DND-41 (cell line): ENCODE results near the gene CD19.

Experiments
- ATAC-seq: fragments of 200-7000 bp; cut with Tn5 transposase; 3 replicates; pipeline ENCODE4 v1.9.1; 2021; ENCODE audit warnings: low read depth; ENCODE audit not compliant: insufficient read depth
- DNase-seq: peaks from one replicate; pipeline ENCODE4 v3.0.0-alpha.2; 2020
- H2AFZ ChIP-seq: 2 replicates; pipeline ENCODE4 v1.6.0; 2012; ENCODE audit warnings: low read depth, low read length
- H3K27ac ChIP-seq: 2 replicates; pipeline ENCODE4 v1.5.1; 2012; ENCODE audit warnings: low read length, inconsistent platforms
- H3K27me3 ChIP-seq: fragments of 200-600 bp; sonication (generic); 2 replicates; pipeline ENCODE4 v1.6.0; 2012; ENCODE audit warnings: low read length, mild to moderate bottlenecking, inconsistent platforms; ENCODE audit not compliant: insufficient read depth, poor library complexity
- H3K36me3 ChIP-seq: 2 replicates; pipeline ENCODE4 v1.5.1; 2012; ENCODE audit warnings: low read length, inconsistent platforms; ENCODE audit not compliant: insufficient read depth
- H3K4me1 ChIP-seq: 2 replicates; pipeline ENCODE4 v1.5.1; 2012; ENCODE audit warnings: mild to moderate bottlenecking, low read length; ENCODE audit not compliant: insufficient read depth
- H3K4me2 ChIP-seq: 2 replicates; pipeline ENCODE4 v1.6.0; 2012; ENCODE audit warnings: mild to moderate bottlenecking, moderate library complexity, low read length, inconsistent platforms; ENCODE audit not compliant: insufficient read depth
- H3K4me3 ChIP-seq, 2 experiments: fragments of 200-600 bp in 1 of 2; shearing (Covaris generic) in 1 of 2; 2 replicates each; pipeline ENCODE4 v1.5.1; 2012 to 2016; ENCODE audit warnings: inconsistent platforms in 2 of 2, low read length in 2 of 2, mild to moderate bottlenecking in 2 of 2, low read depth in 1 of 2, moderate library complexity in 1 of 2
- H3K79me2 ChIP-seq: 2 replicates; pipeline ENCODE4 v1.6.0; 2012; ENCODE audit warnings: low read length, inconsistent platforms; ENCODE audit not compliant: insufficient read depth
- H3K9ac ChIP-seq: 2 replicates; pipeline ENCODE4 v1.6.0; 2012; ENCODE audit warnings: low read depth, mild to moderate bottlenecking, inconsistent platforms, low read length, moderate library complexity
- H3K9me3 ChIP-seq: 2 replicates; pipeline ENCODE4 v1.5.1; 2012; ENCODE audit warnings: low read length, moderate library complexity, mild to moderate bottlenecking, inconsistent platforms; ENCODE audit not compliant: insufficient read depth, severe bottlenecking
- H4K20me1 ChIP-seq: 2 replicates; pipeline ENCODE4 v1.6.0; 2012; ENCODE audit warnings: low read length; ENCODE audit not compliant: insufficient read depth
- EZH2 ChIP-seq: IDR thresholded peaks from 3 replicates; pipeline ENCODE4 v1.6.1; 2012; ENCODE audit warnings: borderline replicate concordance, low read depth, mild to moderate bottlenecking, moderate library complexity, low read length, inconsistent platforms; ENCODE audit not compliant: severe bottlenecking
- TF ChIP-seq, protein P1 (sequence below): IDR thresholded peaks from 2 replicates; pipeline ENCODE4 v1.5.1; 2012; ENCODE audit warnings: borderline replicate concordance, low read length, moderate library complexity, mild to moderate bottlenecking; ENCODE audit not compliant: poor library complexity, severe bottlenecking; ENCODE audit errors: extremely low read depth

CD19 gene

DNA sequence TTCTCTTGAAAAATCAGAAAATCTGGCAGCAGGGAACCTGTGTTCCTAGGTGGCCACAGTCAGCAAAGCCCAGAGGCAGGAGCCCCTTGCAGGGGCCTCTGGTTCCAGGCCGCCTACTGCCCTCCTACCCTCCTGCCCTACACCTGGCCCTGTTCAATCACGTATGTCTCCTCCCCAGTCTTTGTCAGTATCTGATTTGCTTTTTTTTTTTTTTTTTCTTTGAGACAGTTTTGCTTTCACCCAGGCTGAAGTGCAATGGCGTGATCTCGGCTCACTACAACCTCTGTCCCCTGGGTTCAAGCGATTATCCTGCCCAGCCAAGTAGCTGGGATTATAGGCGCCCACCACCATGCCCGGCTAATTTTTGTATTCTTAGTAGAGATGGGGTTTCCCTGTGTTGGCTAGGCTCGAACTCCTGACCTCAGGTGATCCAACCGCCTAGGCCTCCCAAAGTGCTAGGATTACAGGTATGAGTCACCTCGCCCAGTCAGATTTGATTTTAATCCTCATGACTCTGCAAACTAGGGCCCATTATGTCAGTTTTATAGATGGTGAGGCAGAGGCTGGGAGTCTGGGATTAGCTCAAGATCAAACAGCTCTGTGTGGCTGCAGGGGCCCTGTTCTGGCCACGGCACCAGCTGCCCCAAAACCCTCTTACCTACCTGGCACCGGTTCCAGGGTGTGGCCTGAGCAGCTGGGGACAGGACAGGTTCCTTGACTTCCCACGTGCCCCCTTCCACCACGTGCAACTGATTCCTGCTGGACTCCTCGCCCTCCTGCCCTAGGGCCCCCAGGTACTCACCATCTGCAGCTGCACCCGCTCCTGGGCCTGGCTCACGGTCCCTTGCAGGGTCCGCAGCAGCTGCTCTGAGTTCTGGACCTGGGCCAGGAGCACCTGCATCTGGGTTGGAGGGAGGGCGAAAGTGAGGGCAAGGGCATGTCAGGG is 21.4 kb upstream of the CD19 start:
- no peak for DNase-seq
- no peak overlapping the region for H2AFZ ChIP-seq
- H3K27me3 ChIP-seq: no peaks in the 10 kb centered on the region
- no peaks in the 10 kb centered on the region for H3K9me3 ChIP-seq
- H3K36me3 ChIP-seq: peaks cover 40% of the 10 kb centered on the region
- no peaks in the 10 kb centered on the region for H4K20me1 ChIP-seq
- TF ChIP-seq EZH2: no peak
- TF ChIP-seq, protein P1, sequence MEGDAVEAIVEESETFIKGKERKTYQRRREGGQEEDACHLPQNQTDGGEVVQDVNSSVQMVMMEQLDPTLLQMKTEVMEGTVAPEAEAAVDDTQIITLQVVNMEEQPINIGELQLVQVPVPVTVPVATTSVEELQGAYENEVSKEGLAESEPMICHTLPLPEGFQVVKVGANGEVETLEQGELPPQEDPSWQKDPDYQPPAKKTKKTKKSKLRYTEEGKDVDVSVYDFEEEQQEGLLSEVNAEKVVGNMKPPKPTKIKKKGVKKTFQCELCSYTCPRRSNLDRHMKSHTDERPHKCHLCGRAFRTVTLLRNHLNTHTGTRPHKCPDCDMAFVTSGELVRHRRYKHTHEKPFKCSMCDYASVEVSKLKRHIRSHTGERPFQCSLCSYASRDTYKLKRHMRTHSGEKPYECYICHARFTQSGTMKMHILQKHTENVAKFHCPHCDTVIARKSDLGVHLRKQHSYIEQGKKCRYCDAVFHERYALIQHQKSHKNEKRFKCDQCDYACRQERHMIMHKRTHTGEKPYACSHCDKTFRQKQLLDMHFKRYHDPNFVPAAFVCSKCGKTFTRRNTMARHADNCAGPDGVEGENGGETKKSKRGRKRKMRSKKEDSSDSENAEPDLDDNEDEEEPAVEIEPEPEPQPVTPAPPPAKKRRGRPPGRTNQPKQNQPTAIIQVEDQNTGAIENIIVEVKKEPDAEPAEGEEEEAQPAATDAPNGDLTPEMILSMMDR: no peak
- H3K4me3 ChIP-seq: no peak overlapping the region
- no peak overlapping the region for H3K9ac ChIP-seq
- H3K27ac ChIP-seq: no peak overlapping the region
- H3K4me1 ChIP-seq: no peaks in the 10 kb centered on the region
- no peak overlapping the region for H3K4me2 ChIP-seq
- no peaks in the 10 kb centered on the region for H3K79me2 ChIP-seq
- no peak for ATAC-seq

- no peak for ATAC-seq
- Histone ChIP-seq H3K4me3 (no peak overlapping the region), H3K4me2 (no peak overlapping the region), H3K36me3 (peaks cover 40% of the 10 kb centered on the region), H3K9ac (no peak overlapping the region), H3K4me1 (no peaks in the 10 kb centered on the region), H4K20me1 (no peaks in the 10 kb centered on the region), H3K27me3 (no peaks in the 10 kb centered on the region), H2AFZ (no peak overlapping the region), H3K27ac (no peak overlapping the region), H3K79me2 (no peaks in the 10 kb centered on the region), H3K9me3 (no peaks in the 10 kb centered on the region)
- no peak for TF ChIP-seq EZH2
- TF ChIP-seq, protein P1: no peak
- no peak for DNase-seq
Observed at GRCh38 chr16:28912558-28912957, 19.2 kb upstream of the CD19 start.

- Histone ChIP-seq H3K9me3 (no peaks in the 10 kb centered on the region), H3K36me3 (peaks cover 39% of the 10 kb centered on the region), H3K9ac (no peak overlapping the region), H3K4me2 (no peak overlapping the region), H3K4me1 (no peaks in the 10 kb centered on the region), H3K27me3 (no peaks in the 10 kb centered on the region), H2AFZ (no peak overlapping the region), H3K27ac (no peak overlapping the region), H3K79me2 (no peaks in the 10 kb centered on the region), H4K20me1 (no peaks in the 10 kb centered on the region), H3K4me3 (no peak overlapping the region)
- no peak for TF ChIP-seq EZH2
- TF ChIP-seq, protein P1: no peak
- ATAC-seq (peak; percentile 35; the same call in 1 of the 3 replicates), DNase-seq (no peak)
Observed at GRCh38 chr16:28913946-28914724, 17.6 kb upstream of the CD19 start.
